Astrocyte of the hippocampus (primary cell): ENCODE results near the gene NFXL1.
A peak's percentile ranks its signal among the peaks of the same experiment; 100 is the strongest.

ENCODE experiments used
- DNase-seq: peaks from one replicate; pipeline ENCODE4 v3.0.0; 2011; ENCODE audit warnings: low read depth, low spot score

The NFXL1 gene

DNA sequence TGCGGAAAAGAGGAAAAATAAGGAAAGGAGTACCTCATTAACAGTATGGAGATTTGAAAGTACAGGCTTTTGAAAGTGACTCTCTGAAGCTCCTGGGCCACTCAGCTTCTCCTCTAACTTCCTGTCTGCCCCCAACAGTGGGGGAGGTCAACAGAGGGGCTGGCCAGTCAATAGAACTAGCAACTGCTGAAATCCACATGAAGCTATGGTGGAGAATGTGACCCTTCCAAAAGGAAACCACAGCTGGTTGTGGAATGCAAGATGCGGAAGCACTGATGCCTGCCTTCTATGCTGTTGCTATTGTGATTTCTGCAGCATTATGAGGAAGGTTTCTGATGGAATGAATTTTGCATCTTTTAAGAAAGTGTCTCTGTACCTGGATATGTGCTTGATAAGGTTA is 78.9 kb downstream of the NFXL1 start:
- peak; percentile 19 for DNase-seq

DNA sequence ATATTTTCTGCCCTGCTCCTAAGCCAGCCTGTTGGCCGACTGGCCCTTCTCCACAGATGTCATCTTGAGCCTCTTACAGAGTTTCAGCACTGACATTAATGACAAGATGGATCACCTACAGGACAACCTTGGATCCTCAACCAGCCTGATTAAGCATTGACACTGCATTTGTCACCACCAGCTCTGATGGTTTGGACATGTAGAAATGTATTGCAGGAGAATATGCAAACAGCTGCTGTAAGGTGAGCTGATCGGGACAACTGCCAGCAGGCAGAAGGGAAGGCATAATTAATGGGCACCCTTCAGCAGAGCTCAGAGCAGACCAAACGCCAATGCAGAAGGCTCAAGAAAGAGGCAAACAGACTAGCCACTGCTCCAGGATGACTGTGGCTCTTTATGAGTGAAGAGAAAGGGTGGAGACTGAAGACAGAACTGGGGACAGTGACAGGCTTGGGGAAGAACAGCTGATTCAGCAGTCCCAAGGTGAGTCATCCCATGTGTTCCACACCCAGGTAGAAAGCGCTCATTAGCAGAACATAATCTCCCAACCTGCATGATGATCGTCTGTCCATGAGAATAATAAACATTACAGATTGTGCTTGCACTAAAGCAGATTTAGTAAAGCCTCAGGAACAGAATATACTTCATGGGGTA is 83.2 kb downstream of the NFXL1 start:
- no peak for DNase-seq

DNA sequence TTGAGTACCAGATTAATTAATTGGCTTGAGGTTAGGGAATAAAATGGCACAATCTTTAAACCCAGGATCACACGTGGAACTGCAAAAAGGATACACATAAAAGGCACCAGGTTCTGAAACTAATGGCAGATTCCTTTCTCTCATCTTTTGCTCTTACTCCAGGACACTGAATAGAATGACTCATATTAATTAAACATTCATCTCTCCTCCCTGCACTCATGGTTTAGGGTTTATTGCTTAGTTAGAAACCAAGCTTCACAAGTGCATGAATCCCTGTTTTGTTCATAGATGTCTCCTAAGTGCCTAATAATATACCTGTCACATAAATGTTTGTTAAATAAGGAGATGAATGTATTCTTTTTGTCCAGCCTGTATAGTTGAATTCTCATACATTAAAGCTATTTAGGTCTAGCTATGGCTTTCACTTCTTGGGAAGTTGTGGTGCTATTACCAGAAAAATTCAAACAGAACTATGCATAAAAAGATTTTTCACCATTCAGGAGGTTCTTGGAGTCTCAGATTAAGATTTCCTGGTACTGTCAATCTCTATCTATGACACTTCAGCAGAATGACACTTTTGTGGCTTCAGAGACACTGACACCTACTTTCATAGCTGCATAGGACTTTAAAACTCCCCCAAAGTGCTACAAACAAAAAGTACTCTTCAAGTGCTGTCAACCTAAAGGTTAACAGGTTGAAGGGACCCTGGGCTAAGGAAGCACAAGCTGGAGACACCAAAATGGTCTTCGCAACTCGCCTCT is 83.9 kb downstream of the NFXL1 start:
- DNase-seq = peak; percentile 10

DNA sequence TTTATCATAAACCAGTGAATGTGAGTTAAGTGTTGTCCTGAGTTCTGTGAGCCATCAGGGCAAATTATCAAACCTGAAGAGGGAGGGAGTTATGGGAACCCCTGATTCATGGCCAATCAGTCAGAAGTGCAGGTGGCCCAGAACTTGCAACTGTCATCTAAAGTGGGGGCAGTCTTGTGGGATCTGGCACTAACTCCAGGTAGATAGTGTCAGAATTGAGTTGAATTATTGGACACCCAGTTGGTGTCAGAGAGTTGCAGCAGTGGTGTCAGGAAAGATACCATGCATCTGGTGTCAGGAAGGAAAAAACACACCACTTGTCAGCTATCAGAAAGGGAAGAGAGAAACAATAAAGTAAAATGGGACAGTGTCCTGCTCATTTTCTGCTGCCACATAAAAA is 84.9 kb downstream of the NFXL1 start:
- no peak for DNase-seq

DNA sequence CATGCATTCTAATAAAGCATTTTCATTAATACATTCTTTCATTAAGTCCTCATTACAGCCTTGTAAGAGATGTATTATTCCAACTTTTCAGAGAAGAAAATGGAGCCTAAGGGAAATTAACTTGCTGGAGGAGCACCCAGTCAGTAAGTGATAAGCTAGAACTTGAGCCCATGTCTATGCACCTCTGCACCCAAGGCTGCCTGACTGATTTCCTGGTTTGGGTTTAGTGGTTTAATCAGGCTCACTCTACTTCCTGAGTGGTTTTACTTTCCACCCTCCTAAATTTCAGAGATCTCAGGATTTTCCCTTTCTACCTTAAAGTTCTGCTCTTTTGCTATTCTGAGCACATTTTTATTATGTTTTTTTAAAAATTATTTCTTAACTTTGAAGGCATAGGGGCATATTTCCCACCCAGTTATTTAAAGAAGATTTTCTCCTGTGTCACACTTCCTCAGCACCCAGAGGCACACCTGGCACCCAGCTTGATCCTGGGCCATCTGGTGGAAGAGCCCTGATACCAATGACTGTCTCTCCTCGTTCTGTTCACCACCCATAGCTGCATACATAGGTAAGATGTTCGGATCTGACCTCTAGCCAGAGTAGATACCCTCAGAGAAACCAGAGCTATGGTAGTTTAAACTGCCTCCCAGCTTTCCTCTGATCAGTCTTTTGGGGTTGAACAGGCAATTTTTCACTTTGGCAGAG is 86.9 kb downstream of the NFXL1 start:
- no peak for DNase-seq

DNA sequence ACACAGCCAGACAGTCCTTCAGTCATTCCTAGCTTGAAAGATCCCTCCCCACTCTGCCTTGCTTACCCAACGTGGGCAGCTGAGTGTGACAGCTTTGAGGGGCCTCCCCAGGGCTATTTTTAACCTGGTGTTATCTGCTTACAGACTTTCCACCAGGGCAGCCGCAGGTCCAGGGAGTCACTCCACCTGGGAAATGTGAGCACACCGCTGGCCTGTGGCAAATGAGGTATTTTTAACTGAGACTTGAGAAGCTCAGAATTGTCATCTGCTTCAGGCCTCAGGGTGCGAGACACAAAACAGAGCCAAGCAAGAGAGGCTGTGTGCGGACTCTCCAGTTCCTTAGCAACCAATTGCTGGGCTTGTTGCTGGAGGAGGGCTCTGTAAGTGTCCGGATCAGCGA is 89.5 kb downstream of the NFXL1 start:
- no peak for DNase-seq

DNA sequence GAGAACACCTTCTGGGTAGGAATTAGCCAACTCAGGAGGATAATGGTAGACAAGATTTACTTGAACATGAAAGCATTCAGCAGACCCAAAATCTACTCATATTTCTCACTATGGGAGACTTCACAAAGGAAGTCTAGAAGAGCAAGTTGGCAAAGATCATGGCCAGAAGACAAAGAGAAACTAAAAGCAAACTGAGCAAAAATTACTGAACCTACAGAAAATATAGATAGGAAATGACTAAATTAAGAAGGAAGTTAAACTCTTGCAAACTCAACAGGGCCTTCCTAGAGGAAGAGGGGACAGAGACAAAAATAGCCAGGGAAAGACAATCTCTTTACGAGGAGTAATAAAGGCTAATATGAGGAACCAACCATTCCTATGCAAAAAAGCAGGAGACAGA is 95.2 kb downstream of the NFXL1 start:
- DNase-seq = no peak

DNA sequence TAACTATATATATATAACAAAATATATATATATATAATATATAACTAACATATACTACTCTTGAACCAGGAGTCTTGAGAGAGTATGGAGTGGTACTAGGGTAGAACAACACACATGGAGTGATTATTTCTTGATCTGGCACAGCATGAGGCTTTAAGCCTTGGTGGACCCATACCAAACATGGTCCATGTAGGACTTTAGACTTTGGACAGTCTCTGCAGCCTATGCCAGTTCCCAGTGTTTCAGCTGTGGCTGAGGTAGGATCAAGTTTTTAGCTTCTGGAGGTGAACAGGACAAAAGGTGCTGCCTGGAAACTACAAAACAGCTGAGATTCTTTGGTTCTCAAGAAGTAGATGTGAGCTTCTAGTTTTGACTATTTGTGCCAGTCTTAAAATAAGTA is 97.1 kb downstream of the NFXL1 start:
- DNase-seq = no peak

DNA sequence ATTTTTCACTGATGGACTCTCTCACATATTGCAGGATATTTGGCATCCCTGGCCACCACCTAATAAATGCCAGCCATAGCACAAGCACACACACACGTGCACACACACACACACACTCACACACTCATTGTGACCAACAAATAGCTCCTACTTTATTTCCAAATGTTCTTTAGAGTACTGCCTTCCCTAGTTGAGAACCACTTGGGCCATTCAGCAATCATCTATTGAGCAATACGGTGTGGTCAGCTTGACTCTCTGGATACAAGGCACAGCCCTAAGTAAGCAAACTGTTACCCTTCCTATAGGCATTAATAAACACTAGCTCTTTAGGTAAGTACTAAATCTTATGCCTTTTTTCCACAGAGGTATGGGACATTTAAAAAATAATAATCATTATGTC is 97.6 kb downstream of the NFXL1 start:
- DNase-seq = no peak

DNA sequence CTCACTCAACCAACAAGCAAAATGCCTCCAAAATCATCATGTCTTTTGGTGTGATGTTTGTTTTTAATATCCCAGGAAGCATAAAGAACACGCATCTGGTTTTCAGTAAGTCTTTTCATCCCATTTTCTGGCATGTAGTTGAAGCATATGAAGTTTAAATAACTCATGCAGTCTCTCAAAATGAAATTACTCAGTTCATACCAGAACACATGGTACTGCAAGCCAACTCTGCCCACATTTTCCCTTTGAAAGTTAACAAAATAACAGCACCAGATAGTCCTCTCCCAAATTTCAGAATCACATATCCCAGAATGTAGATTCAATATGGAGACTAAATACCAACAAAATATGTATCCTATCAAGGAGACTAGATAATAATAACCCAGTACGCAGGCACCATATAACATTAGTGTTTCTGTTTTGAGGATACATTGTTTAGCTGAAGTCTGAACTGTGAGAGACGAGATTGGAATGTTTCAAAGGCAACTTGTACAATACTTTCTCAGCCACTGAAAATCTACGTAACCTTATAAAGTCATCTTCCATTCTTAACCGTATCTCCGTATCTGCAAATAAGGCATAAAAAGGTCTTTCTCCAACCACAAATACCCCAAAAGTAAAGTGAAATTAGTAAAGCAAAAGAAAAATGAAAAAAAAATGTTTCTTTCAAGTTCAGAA is 99.6 kb downstream of the NFXL1 start:
- no peak for DNase-seq

DNA sequence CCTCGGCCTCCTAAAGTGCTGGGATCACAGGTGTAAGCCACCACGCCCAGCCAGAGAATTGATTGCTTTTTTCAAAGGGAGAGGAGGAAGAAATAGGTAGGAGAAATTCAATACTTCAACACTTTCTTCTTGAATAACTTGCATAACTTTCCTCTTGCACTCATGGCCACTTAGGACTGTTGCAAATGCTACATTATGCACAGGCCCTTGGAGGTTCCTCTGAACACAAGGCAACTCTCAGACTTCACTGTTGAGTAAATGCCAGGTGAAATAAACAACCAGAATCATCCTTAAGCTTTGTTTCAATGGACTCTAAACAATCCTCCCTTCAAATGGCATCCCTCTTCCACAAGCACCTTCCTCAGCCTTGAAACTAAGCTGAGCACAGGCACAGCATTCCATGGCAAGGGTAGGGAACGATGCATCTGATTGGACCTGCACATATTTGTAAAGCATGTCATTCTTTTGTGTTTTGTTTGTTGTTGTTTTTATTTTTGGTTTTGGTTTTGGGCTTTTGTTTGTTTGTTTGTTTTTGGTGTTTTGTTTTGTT is 104.7 kb downstream of the NFXL1 start:
- DNase-seq = no peak

DNA sequence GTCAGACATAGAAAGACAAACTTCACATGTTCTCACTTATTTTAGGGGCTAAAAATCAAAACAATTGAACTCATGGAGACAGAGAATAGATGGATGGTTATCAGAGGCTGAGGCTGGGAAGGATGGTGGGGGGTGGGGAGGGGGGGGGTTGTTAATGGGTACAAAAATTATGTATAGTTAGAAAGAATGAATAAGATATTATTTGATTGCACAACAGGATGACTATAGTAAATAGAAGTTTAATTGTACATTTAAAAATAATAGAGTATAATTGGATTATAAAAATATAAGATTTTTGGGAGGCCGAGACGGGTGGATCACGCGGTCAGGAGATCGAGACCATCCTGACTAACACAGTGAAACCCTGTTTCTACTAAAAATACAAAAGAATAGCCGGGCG is 109.8 kb downstream of the NFXL1 start:
- no peak for DNase-seq

DNA sequence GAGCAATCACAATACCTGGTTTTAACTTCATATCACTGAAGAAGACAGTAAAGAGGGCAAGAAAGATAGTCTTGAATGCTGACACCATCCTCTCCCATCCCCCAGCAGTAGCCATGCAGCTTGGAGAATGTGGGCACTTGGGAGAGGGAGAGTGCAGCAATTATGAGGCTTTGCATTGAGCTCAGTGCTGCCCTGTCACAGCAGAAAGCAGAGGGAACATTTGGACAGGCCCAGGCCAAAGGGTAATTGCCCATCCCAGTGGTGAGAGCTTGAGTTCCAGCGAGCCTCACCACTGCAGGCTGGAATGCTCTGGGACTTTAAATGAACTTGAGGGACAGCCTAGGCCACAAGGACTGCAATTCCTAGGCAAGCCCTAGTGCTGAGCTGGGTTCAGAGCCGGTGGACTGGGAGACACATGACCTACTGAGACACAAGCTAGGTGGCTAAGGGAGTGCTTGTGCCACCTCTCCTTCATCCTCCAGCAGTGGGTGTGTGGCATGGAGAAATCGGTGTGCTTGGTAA is 112.8 kb downstream of the NFXL1 start:
- no peak for DNase-seq

DNA sequence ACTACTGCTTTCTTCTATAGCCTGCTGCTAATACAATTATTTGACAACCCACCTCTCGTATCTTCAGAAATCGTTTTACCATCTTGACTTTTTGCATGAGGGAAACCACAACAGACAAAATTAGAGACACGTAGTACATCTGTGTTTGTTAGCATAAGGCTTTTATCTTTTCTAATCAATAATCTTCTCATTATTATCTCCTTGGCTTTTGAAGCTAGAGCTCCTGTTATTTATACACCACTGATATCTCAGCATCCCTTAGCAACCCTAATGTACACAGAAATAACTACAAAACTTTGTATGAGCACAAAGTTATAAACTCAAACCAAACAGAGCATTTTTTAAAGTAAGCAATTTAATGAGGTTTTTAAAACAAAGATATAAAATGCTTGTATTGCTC is 116.2 kb downstream of the NFXL1 start:
- no peak for DNase-seq
